HEK293 (cell line): ENCODE data around the gene EVX1.

Experiments used
- GLI4 ChIP-seq: fragments of 450-650 bp; formaldehyde crosslinking; IDR thresholded peaks from 2 replicates; pipeline ENCODE4 v1.5.1; 2016; ENCODE audit warnings: missing biosample characterization, missing genetic modification characterization
- ZNF175 ChIP-seq: fragments of 450-650 bp; formaldehyde crosslinking; IDR thresholded peaks from 2 replicates; pipeline ENCODE4 v1.5.1; 2016; ENCODE audit warnings: missing biosample characterization, missing genetic modification characterization
- ZNF2 ChIP-seq: fragments of 450-650 bp; formaldehyde crosslinking; IDR thresholded peaks from 2 replicates; pipeline ENCODE4 v1.5.1; 2016; ENCODE audit warnings: missing biosample characterization, missing genetic modification characterization
- ZNF214 ChIP-seq: fragments of 450-650 bp; formaldehyde crosslinking; IDR thresholded peaks from 2 replicates; pipeline ENCODE4 v1.5.1; 2017; ENCODE audit warnings: missing biosample characterization, mild to moderate bottlenecking, missing genetic modification characterization, borderline replicate concordance
- ZNF292 ChIP-seq: fragments of 450-650 bp; formaldehyde crosslinking; IDR thresholded peaks from 2 replicates; pipeline ENCODE4 v1.5.1; 2016; ENCODE audit warnings: low read depth, missing biosample characterization, missing genetic modification characterization, borderline replicate concordance
- ZNF510 ChIP-seq: fragments of 450-650 bp; formaldehyde crosslinking; IDR thresholded peaks from 2 replicates; pipeline ENCODE4 v1.5.1; 2018; ENCODE audit warnings: mild to moderate bottlenecking, missing genetic modification characterization, missing biosample characterization; ENCODE audit not compliant: insufficient replicate concordance
- ZNF530 ChIP-seq: fragments of 450-650 bp; formaldehyde crosslinking; IDR thresholded peaks from 2 replicates; pipeline ENCODE4 v1.5.1; 2016; ENCODE audit warnings: low read depth, missing biosample characterization, missing genetic modification characterization
- ZNF544 ChIP-seq: fragments of 450-650 bp; formaldehyde crosslinking; IDR thresholded peaks from 2 replicates; pipeline ENCODE4 v1.5.0; 2017; ENCODE audit warnings: missing biosample characterization, missing genetic modification characterization
- ZNF558 ChIP-seq: fragments of 450-650 bp; formaldehyde crosslinking; IDR thresholded peaks from 2 replicates; pipeline ENCODE4 v1.5.1; 2016; ENCODE audit warnings: missing biosample characterization, missing genetic modification characterization
- ZNF747 ChIP-seq: fragments of 450-650 bp; formaldehyde crosslinking; IDR thresholded peaks from 2 replicates; pipeline ENCODE4 v1.5.1; 2016; ENCODE audit warnings: missing biosample characterization, missing genetic modification characterization
- TF ChIP-seq, protein P1 (sequence below): fragments of 450-650 bp; formaldehyde crosslinking; IDR thresholded peaks from 2 replicates; pipeline ENCODE4 v1.5.1; 2016; ENCODE audit warnings: missing biosample characterization, missing genetic modification characterization
- TF ChIP-seq, protein P2 (sequence below): fragments of 450-650 bp; formaldehyde crosslinking; IDR thresholded peaks from 2 replicates; pipeline ENCODE4 v1.5.1; 2017; ENCODE audit warnings: missing biosample characterization, missing genetic modification characterization
- TF ChIP-seq, protein P3 (sequence below): fragments of 450-650 bp; formaldehyde crosslinking; IDR thresholded peaks from 2 replicates; pipeline ENCODE4 v1.5.1; 2016; ENCODE audit warnings: missing biosample characterization, missing genetic modification characterization
- TF ChIP-seq, protein P4 (sequence below): fragments of 450-650 bp; formaldehyde crosslinking; IDR thresholded peaks from 2 replicates; pipeline ENCODE4 v1.5.1; 2016; ENCODE audit warnings: missing biosample characterization, missing genetic modification characterization

DNA sequence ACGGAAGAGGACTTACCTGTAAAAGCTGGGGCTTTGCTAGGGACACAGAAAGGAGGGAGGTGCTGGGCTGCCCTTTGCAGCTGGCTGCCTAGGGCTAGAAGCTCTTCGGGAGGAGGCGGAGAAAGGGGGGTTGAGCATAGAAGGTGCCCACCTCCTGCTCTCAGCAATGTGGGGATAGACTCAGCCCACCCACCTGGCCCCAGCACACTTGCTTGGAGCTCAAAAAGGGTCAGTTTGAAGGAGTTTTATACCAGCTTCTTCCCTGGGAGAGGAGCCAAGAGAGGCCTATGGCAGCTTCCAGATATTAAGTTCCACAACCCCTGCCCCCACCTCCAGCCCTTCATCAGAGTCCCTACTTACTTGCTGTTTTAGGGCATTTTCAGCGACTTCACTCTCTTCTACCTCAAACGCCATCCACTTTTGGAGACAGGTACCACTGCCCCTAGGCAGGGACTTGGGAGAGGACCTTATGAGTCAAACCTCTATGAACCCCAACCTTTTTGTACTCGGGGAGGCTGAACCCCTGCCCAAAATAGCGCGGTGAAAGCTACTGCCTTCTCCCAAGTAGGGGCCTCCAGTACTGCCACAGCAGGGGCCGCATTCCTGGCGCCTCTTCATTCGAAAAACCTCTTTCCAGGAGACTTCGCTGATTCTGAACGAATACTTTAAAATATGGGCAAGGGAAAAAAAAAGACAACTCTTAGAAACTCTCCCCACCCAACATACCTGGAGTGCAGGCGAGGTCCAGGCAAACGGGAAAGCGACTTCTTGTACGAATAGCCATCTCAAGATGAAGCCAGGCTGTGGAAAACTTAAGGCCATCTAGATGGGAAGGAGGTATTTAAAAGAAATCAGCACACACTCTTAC is 1.2 kb upstream of the EVX1 start:
- TF ChIP-seq, protein P1, sequence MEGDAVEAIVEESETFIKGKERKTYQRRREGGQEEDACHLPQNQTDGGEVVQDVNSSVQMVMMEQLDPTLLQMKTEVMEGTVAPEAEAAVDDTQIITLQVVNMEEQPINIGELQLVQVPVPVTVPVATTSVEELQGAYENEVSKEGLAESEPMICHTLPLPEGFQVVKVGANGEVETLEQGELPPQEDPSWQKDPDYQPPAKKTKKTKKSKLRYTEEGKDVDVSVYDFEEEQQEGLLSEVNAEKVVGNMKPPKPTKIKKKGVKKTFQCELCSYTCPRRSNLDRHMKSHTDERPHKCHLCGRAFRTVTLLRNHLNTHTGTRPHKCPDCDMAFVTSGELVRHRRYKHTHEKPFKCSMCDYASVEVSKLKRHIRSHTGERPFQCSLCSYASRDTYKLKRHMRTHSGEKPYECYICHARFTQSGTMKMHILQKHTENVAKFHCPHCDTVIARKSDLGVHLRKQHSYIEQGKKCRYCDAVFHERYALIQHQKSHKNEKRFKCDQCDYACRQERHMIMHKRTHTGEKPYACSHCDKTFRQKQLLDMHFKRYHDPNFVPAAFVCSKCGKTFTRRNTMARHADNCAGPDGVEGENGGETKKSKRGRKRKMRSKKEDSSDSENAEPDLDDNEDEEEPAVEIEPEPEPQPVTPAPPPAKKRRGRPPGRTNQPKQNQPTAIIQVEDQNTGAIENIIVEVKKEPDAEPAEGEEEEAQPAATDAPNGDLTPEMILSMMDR = no peak
- no peak for TF ChIP-seq ZNF292 (tag by site-specific recombination)
- TF ChIP-seq GLI4 (tag by site-specific recombination) = no peak
- no peak for TF ChIP-seq ZNF747 (tag by site-specific recombination)
- TF ChIP-seq ZNF175 (tag by site-specific recombination) = no peak
- TF ChIP-seq, protein P2, sequence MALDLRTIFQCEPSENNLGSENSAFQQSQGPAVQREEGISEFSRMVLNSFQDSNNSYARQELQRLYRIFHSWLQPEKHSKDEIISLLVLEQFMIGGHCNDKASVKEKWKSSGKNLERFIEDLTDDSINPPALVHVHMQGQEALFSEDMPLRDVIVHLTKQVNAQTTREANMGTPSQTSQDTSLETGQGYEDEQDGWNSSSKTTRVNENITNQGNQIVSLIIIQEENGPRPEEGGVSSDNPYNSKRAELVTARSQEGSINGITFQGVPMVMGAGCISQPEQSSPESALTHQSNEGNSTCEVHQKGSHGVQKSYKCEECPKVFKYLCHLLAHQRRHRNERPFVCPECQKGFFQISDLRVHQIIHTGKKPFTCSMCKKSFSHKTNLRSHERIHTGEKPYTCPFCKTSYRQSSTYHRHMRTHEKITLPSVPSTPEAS = no peak
- TF ChIP-seq ZNF558 (tag by site-specific recombination) = no peak
- TF ChIP-seq ZNF2 = no peak
- TF ChIP-seq ZNF214 (tag by site-specific recombination) = no peak
- no peak for TF ChIP-seq ZNF530 (tag by site-specific recombination)
- TF ChIP-seq ZNF510 (tag by site-specific recombination) = no peak
- TF ChIP-seq, protein P3, sequence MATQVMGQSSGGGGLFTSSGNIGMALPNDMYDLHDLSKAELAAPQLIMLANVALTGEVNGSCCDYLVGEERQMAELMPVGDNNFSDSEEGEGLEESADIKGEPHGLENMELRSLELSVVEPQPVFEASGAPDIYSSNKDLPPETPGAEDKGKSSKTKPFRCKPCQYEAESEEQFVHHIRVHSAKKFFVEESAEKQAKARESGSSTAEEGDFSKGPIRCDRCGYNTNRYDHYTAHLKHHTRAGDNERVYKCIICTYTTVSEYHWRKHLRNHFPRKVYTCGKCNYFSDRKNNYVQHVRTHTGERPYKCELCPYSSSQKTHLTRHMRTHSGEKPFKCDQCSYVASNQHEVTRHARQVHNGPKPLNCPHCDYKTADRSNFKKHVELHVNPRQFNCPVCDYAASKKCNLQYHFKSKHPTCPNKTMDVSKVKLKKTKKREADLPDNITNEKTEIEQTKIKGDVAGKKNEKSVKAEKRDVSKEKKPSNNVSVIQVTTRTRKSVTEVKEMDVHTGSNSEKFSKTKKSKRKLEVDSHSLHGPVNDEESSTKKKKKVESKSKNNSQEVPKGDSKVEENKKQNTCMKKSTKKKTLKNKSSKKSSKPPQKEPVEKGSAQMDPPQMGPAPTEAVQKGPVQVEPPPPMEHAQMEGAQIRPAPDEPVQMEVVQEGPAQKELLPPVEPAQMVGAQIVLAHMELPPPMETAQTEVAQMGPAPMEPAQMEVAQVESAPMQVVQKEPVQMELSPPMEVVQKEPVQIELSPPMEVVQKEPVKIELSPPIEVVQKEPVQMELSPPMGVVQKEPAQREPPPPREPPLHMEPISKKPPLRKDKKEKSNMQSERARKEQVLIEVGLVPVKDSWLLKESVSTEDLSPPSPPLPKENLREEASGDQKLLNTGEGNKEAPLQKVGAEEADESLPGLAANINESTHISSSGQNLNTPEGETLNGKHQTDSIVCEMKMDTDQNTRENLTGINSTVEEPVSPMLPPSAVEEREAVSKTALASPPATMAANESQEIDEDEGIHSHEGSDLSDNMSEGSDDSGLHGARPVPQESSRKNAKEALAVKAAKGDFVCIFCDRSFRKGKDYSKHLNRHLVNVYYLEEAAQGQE (tag by site-specific recombination) = no peak
- TF ChIP-seq, protein P4, sequence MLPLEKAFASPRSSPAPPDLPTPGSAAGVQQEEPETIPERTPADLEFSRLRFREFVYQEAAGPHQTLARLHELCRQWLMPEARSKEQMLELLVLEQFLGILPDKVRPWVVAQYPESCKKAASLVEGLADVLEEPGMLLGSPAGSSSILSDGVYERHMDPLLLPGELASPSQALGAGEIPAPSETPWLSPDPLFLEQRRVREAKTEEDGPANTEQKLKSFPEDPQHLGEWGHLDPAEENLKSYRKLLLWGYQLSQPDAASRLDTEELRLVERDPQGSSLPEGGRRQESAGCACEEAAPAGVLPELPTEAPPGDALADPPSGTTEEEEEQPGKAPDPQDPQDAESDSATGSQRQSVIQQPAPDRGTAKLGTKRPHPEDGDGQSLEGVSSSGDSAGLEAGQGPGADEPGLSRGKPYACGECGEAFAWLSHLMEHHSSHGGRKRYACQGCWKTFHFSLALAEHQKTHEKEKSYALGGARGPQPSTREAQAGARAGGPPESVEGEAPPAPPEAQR (tag by site-specific recombination) = no peak
- TF ChIP-seq ZNF544 = no peak
